Neural progenitor cell (in vitro differentiated cells): ENCODE data around the gene RHBDD3.

ENCODE experiments used
- EZH2 ChIP-seq: fragments of 200-600 bp; sonication (generic); IDR thresholded peaks from 2 replicates; pipeline ENCODE4 v1.6.1; 2017; ENCODE audit warnings: antibody characterized with exemption, mild to moderate bottlenecking, moderate library complexity
- TF ChIP-seq, protein P1 (sequence below): fragments of 200-600 bp; sonication (generic); IDR thresholded peaks from 2 replicates; pipeline ENCODE4 v1.5.1; 2017; ENCODE audit warnings: antibody characterized with exemption, mild to moderate bottlenecking

DNA sequence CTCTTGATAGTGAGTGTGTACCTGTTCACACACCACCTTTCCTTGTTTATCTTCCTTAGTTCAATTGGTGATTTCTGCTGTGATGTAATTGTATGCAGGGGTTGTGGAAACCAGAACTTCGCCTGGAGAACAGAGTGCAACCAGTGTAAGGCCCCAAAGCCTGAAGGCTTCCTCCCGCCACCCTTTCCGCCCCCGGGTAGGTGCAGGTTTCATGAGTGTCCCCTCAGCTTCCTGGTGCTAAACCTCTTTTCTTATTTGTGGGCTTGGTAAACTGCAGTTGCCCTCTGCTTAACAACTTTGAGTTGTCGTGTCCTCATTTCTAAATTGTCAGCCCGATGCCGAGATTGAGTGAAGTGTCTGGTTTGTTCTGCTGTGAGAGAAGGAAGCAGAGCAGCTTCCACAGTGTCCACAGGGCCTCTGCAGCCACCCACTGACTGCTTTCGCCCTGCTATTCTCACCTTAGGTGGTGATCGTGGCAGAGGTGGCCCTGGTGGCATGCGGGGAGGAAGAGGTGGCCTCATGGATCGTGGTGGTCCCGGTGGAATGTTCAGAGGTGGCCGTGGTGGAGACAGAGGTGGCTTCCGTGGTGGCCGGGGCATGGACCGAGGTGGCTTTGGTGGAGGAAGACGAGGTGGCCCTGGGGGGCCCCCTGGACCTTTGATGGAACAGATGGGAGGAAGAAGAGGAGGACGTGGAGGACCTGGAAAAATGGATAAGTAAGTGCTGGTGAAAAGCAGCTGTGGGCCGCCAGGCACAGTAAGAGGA is 31.5 kb upstream of the RHBDD3 start:
- TF ChIP-seq, protein P1, sequence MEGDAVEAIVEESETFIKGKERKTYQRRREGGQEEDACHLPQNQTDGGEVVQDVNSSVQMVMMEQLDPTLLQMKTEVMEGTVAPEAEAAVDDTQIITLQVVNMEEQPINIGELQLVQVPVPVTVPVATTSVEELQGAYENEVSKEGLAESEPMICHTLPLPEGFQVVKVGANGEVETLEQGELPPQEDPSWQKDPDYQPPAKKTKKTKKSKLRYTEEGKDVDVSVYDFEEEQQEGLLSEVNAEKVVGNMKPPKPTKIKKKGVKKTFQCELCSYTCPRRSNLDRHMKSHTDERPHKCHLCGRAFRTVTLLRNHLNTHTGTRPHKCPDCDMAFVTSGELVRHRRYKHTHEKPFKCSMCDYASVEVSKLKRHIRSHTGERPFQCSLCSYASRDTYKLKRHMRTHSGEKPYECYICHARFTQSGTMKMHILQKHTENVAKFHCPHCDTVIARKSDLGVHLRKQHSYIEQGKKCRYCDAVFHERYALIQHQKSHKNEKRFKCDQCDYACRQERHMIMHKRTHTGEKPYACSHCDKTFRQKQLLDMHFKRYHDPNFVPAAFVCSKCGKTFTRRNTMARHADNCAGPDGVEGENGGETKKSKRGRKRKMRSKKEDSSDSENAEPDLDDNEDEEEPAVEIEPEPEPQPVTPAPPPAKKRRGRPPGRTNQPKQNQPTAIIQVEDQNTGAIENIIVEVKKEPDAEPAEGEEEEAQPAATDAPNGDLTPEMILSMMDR = no peak
- TF ChIP-seq EZH2 = no peak
